GM19452 (cell line): Measurements from ENCODE around the gene TRIM32.

ENCODE experiments used
- ATAC-seq: cut with Tn5 transposase; IDR thresholded peaks from one replicate; pipeline ENCODE4 v1.9.1; 2021; ENCODE audit not compliant: unreplicated experiment

Gene TRIM32, protein sequence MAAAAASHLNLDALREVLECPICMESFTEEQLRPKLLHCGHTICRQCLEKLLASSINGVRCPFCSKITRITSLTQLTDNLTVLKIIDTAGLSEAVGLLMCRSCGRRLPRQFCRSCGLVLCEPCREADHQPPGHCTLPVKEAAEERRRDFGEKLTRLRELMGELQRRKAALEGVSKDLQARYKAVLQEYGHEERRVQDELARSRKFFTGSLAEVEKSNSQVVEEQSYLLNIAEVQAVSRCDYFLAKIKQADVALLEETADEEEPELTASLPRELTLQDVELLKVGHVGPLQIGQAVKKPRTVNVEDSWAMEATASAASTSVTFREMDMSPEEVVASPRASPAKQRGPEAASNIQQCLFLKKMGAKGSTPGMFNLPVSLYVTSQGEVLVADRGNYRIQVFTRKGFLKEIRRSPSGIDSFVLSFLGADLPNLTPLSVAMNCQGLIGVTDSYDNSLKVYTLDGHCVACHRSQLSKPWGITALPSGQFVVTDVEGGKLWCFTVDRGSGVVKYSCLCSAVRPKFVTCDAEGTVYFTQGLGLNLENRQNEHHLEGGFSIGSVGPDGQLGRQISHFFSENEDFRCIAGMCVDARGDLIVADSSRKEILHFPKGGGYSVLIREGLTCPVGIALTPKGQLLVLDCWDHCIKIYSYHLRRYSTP

DNA sequence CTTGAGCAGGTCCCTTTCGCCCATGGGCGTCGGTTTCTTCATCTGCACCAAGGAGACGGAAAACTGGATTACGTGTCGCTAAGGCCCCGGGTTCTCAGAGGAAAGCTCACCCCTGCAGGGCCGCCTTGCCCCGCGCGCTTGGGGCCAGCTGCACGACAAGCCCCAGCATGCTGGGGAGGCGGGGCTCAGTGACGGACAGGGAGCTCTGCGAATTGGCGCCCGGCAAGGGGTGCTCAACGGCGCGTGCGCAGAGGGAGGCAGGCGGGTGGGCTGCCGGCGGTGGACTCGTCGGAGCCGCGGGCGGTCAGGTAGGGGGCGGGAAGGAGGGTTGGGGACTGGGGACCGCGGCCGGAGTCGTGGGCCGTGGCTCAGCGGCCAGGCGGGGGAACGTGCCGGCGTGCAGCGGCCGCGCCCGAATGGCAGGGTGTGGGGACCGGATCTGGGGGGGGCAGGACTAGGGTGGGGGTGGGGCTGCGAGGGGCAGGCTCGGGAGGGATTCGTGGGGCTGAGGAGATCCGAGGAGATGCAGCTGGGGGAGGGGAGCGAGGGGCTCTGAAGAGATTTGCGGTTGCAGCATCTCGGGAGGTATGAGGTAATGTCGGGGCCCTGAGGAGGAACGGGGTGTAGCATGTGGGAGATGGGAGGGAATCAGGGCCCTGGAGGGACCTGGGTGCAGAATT, at the start of gene TRIM32:
Gene TRIM32, plus strand, starts transcription at position 232 of the 680 bp plus-strand sequence. CDS start 10,438 bp downstream, outside the sequence.
- peak; percentile 99 for ATAC-seq

DNA sequence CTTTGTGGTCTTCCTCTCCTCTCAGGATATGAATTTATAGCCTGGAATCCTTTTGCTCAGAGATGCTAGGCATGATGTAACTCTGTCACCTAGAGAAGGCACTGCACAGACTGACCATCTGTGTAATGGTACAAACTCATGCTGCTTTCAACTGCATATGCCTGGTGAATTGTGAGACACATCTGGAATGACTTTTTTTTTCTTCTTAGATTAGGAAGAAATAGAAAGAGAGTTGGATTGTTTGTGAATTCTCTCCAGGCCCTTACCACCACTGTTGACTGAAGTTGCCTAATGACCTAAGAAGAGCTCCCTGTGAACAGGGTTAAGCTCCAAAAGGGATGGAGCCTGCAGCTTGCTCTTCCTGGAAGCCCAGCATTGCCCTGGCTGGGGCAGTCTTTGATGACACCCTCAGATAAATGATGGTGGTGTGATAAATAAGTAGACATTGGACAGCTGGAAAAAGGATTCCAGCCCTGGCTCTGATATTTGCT, 47.8 kb upstream of the TRIM32 start:
- ATAC-seq: no peak

DNA sequence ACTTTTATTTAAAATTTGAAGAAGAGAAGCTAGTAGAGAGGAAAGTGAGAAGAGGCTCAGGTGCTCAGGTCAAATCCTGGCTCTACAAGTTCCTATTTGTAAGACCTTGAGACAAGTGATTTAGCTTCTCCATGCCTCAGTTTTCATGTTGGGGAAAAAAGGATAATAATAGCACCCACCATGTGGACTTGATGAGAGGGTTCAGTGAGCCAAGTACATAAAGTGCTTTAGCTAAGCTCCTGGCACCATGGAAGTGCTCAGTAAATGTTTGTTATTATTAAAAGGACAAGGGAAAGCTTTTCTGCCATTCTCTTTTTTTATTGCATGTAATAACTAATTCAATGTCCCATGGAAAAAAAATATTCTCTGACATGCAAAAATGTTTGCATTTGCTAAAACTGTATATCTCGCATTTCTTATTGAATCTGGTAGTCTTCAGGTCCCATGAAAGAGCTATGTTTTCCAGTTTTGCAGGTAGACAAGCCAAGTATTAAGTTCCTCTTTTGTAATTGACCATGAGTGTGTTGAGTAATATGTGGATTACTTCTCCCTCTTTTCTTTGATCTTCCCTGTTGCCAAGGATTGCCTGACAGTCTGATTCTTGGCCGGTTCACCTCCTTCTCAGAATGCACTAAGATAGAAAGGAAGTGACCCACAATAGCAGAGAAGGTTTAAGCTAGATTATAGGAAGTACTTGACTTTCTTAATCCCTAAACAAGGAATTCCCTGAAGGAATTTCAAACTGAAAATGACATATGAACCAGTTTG, 45.6 kb upstream of the TRIM32 start:
- no peak for ATAC-seq

DNA sequence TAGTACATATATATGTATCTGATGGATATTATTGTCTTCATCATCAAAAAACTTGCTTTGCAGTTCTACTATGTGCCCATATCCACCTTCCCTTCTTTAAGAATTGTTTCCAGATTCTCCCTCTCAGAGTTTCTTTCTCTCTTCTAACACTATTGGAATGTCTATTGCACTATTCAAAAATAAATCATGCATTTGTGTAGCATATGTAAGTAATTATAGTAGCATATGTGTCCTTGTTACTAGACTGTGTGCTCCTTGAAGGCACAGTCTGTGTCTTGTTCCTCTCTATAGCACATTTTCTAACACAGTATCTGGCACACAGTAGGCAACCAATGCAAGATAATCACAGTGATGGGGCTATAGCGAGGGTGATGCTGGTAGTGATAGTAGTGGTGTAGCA, 43.4 kb upstream of the TRIM32 start:
- no peak for ATAC-seq

DNA sequence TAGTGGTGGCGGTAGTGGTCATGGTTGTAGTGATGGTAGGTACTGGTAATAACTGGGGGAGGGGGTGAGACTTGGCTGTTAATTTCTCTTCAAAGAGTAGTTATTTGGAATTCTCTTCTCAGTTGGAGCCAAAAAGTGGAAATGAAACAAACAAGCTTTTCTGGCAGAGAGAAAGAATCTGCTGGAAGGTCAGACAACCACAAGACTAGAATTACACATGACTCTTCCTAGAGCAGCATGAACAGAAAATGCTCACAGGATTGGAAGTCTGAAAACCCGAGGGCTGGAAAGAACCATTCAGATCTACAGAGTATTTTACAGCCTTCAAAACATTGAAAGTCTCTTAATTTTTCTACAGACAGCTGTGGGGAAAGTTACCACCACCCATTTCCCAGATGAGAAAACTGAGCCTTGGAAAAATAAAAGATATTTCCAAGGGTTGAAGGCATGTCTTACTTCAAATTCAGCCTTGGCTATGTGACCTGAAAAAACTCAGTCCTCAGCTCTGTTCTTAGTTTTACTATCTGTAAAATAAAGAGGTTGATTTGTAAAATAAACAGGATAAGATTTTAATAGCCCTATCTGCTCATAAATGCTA, 42.9 kb upstream of the TRIM32 start:
- no peak for ATAC-seq

DNA sequence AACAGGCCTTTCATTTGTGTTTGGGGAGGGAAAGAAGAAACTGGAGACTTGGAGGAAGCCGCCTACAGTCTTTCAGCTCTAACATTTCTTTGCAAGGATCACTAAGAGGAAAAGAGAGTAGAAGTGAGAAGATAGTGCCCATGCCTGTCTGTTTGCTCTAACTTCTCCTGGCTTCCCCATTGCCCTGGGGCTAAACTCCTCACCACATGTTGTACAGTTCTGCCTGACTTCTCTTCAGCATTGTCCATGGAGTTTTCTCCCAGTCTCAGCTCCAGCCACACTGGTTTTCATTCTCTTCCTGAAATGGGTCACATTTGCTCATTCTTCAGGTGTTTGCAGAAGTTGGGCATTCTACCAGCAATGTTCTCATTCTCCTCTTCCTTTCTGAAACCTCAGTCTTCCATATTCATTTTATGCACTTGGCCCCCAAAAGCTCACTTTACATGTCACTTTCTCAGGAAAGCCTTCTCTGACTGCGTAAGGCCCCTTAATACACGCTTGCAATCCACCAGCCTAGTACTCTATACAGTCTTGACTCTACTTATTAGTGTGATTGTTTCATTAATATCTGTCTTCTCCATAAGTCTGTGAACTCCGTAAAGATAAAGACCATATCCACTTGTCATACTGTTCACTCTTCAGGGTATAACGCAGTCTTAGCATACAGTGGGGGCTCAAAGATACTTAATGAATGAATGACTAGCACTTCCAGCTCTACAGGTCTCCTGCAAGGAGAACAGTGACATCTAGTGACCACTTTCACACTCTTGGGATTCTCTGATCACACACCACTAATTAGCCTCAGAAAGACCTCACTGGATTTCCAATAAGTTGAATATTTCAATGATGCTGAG, 40.2 kb upstream of the TRIM32 start:
- no peak for ATAC-seq

DNA sequence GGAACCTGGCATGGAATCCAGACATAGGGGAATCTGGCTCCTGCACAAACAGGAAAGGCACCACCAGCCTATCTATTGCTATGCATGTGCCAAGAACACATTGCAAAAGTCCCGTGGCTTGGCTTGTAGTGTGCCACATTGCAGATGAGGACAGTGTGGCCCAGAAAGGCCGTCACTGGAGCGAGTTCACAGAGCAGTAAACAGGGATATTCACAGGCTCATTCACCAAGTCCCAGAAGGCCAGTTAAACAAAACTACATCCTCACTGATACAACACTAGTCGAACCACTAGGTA, 39.6 kb upstream of the TRIM32 start:
- no peak for ATAC-seq

DNA sequence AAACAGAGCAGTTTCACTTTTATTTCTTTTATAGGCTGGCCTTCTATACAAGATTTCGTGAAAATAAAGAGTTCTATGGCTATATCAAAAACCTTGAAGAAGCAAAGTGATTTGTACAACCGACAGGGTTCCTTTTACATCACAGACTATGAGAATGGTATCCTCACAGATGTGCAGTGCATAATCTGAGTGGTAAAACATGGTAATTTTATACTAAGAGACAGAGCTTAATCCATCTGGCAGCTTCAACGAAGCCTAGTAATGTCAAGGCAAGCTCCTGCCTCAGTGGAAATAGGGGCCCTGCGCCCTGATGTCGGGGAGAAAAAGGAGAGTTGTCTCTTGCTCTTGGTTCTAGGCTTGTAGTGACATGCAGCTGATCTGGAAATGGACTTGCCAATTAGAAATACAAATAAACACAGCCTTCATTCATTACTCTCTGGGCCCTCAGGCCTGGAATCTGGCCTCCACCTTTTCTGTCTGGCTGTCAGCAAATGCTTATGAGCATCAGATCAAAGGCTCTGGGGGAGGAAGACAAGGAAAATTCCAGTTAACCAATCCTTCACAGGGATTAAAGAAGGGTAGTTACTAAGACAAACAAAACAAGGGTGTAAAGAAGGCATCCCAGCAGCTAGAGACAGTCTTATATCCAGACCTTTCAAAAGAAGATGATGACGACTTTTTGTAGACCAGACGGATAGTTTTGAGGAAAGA, 33.6 kb upstream of the TRIM32 start:
- ATAC-seq: no peak

DNA sequence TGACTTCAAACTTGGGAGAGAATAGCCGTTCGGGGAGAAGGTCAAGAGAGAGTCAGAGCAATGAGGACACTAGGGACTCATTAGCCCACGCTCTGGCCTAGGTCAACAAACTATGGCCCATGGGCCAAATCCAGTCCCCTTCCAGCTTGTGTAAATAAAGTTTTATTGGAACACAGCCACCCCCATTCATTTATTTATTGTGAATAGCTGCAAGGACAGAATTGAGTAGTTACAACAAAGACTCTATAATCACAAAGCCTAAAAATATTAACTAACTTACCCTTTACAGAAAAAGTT, 33.1 kb upstream of the TRIM32 start:
- ATAC-seq: no peak

DNA sequence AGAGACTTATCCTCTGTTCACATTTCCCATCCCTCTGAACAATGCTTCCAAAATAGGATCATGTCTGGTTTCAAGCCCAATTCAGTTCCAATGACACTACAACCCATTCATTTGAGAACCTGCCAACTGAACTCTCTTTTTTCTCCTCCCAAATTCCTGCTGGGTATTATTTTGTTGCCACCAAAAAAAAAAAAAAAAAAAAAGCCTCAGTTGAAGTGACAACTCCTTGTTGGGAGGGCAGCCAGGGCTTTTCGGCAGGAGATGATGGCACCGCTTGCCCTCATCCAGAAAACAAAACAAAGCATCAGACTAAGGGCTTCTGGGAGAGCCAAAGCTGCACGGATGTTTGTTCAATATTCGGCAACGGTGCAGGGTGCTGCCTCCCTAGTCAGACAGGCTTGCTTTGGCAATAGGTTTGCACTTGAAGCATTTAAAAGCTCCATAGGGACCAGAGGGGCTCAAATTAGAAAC, 30.6 kb upstream of the TRIM32 start:
- ATAC-seq: no peak

DNA sequence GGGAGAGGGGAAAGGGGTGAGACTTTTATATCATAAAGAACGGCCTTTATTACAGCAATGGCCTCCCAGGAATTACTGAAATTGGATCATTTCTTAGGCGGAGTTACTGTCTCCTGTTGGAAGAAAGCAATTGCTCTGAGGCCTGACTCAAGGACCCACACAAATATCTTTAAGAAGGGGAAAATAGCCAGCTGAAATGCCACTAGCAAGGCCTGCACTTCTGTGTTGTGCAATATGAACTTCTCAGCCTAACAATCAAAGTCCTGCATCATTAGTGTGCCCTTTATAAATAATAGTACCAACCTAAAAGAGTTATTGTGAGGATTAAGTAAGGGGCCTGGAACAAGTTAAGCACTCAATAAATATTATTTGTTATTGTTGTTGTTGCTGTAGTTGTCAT, 30.1 kb upstream of the TRIM32 start:
- ATAC-seq: no peak

DNA sequence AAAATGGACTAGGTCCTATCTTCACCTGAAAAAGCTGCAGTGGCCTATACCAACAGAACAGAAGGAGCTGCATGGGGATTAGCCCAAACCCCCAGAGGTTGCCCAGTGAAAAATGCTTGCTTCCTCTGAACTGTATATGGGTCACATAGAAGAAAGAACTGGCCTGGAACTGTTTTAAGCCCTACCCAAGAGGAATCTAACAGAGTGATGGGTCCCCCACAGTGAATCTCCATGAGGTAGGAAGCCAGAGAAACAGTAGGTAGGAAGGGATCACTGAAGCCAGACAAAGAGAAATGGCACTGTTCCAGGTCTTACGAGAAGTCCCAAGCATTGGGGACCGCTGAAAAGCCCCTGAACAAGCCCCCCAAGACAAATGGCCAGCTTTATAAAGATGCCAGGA, 28.8 kb upstream of the TRIM32 start:
- ATAC-seq: no peak

DNA sequence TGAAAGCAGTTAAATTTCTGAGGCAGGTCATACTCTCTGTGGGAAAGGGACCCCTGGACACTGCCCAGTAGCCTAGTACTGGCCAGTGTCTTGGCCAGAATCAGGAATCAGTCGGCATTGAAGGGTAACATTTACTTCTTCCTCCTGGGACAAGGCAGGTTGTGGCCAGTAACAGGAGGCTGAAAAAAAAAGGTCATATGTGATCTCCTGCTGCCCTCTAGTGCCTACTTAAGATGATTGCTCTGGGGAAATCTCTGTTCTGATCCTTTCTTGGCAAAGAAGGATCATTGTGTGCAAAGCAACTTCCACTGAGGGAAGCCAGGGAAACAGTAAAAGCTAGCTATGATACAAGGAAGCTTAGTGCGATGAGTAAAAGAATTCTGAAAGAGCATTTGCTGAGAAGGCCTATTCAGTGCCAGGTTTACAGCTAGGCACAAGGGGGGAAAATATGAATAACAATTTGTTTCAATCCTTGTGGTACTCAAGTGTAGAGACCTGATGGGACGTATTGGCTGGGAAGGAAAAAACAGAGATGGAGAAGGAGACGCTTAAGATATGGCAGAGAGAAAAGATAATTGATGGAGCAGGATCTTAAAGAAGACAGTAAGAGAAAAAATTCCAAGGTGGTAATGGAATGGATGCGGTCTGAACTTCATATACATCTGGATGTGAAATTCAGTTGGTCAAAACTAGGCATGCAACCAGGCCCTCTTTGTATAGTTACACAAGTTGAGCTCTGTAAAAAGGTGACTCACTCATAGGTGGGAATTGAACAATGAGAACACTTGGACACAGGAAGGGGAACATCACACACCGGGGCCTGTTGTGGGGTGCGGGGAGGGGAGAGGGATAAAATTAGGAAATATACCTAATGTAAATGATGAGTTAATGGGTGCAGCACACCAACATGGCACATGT, 25.8 kb upstream of the TRIM32 start:
- peak; percentile 78 for ATAC-seq

DNA sequence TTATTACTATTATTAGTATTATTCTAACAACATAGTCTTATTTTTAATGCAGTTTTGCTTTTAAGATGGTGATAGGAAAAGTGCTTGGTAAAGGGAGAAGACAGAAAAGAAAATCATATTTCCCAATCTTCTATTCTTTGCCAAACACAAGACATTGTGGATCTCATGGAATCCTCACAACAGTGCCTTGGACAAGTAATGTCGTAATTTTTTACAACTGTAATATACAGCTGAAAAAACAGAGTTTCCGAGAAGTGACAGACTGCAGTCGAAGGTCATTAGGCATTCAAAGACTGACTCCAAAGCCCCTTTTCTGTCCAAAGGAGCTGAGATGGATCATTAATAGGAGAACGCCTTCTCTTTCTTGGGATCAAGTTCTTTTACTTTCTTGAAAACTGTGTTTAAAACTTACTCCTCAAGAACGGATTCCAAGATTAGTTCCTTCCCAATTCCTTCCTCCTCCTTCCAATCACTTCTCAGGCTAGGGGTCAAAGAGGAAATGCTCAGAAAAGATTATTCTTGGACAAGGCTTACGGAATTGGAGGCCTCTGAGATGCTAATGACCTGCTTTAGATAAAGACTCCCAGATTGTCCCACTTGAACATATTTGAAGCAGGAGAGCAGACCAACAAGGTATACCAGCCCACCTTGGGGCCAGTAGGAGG, 24.3 kb upstream of the TRIM32 start:
- no peak for ATAC-seq

DNA sequence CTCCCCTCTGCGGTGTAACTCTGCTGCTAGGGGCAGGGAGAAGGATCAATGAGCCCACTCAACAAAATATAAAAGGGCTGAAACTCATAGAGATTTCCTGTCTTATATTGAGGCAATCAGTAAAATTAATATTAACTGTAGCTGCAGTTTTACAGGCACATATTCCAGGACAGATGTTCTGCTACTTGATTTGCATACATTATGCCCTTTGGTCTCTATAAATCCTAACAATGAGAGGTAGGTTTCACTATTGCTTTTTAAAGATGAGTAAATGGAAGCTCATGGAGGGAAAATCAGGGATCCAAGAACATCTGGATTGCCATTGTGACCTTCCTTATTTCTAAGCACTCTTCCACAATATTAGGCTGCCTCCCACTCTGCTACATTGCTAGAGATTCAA, 23.5 kb upstream of the TRIM32 start:
- ATAC-seq: no peak

DNA sequence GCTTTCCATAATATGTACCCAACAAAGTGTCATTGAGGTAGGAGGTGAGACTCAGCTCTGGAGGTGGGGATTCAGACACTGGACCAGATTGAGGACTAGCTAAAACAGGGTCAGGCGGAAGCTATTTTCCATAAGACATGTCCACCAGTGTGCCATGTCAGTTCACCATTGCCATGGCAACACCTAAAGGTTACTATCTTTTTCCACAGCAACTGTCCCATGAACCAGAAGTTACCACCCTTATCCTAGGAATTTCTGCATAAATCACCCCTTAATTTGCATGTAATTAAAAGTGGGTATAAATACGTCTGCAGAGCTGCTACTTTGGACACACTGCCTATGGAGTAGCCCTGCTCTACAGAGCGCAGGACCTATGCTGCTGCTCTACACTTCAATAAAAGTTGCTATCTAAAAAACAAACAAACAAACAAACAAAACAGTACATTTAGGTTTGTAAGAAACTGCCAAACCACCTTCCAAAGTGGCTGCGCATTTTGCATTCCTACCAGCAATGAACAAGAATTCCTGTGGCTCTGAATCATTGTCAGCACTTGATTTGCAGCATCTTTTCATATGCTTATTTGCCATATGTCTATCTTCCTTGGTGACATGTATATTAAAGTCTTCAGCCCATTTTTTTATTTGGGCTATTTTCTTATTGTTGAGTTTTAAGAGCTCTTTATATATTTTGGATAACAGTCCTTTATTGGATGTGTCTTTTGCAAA, 18.0 kb upstream of the TRIM32 start:
- ATAC-seq: no peak

DNA sequence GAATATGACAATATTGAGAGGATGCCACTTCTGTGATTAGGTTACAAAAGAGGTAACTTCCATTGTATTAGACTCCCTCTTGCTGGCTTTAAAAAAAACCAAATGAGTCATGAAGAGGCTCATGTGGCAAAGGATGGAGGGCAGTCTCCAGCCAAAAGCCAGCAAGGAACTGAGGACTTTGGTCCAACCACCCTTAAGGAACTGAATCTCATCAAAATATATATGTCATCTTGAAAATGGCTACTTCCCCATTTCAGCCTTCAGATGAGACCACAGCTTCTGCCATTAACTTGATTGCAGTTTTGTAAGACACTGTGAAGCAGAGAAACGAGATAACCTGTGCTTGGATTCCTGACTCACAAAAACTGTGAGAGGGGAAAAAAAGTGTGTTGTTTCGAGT, 15.5 kb upstream of the TRIM32 start:
- no peak for ATAC-seq
